GM18907 (cell line): Measurements from ENCODE around the gene PCDH17.

Experiments used
- ATAC-seq: cut with Tn5 transposase; IDR thresholded peaks from one replicate; pipeline ENCODE4 v1.9.1; 2021; ENCODE audit warnings: mild to moderate bottlenecking, moderate library complexity; ENCODE audit not compliant: unreplicated experiment

Gene PCDH17

DNA sequence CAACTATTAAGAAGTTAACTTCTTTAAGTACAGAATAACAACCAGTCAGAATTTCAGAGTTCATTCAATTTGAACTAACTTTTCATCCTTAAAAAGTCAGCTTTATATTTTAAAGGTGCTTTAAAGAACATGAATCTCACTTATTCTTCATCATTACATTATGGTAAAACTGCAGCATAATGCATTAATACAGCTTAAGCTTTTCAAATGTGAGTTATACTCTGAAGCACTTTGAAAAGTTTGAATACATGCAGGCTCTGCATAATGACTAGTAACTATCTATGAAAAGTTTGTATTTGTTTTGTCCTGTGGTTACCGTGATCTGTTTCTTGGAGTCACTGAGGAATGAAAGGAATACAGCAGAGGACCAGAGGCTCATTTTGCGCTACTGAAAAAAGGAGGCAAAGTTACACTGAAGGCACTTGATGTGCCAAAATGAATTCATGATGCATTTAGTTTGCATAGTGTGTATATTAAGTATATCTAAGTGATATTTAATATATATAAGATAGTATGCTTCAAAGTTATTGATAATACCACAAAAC, 4.1 kb downstream of the PCDH17 start:
- no peak for ATAC-seq

- ATAC-seq, result no peak
Observed at GRCh38 chr13:57636816-57637215, 5.3 kb downstream of the PCDH17 start.

DNA sequence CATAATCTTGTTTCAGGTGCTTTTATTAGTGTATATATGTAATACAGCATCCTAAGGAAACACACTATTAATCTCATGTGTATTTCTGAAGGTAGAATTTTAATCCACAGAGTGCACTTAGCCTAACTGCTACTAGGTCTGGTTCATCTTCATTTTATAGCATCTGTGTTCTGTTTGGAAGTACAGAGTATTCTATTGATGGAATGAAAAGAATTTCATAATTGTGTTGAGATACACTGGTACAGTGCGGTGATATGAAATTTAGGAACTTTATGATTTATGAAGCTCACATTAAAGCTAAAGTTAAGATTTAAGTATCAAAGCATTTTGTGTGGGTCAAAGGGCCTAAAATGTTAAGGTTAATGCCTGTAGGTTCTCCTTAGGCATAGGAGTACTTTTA, 6.0 kb downstream of the PCDH17 start:
- no peak for ATAC-seq

DNA sequence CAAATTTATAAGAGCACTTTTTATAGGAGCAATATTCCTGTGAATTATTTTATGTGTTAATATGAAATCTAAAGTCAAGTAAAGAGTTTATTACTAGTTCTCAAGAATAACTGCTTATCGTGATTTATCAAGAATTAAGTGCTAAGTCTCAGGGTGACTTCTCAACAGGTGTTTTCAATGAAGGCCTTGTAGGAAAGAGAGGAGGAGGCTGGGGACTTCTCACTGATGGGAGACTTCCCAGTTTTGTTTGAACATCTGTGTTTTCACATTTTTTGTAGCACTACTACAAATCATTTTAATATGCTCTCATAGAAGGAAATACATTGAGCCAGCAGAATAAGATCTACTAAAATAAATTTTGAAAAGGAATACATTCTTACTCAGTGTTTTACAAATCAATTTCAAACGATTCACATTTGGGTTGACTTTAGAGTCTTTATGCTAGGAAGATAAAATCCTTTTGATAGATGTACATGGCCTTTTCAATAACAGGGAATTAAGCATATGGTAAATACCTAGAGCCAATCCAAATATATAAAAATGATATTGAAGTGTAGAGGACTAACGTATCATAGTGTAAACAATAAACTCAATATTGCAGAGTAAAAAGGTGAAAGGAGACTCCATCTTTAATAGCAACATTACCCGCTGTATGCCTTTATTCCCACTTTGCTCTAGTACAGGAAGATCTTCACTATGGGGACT, 6.8 kb downstream of the PCDH17 start:
- no peak for ATAC-seq

DNA sequence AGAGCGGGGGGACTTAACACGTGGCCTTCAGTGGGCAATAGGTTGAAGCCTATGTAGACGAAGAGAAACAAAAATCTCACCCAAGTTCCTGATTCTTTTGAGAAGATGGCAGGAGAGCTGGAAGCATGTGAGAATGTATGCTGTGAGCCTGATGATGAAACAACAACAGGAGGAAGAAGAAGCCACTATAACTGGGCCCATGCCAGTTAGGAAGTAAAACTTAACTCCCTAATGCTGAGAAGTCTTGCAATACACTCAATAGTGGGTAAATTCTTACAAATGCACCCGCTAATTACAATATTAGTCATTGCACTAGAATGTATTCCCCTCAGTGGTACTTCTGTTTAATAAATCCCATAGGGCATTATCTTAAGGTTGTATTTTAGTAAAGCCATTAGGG, 9.1 kb downstream of the PCDH17 start:
- no peak for ATAC-seq

DNA sequence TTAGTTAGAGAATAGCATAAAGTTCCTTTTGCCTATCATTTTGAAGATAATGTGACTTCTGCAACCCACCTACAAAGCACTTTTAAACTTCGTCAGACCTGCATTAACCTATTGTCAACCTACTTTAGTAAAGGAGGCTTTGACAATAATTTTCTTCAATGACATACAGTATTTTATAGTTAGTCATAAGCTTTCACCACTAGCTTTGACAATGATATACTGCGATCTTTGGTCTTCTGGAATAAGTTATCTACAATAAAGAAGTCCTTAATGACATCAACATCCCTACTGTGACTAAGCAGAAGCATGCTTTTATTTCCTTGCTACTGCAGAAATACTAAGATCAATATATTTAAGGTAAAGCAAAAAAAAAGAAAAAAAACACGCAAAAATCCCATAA, 9.5 kb downstream of the PCDH17 start:
- ATAC-seq, result no peak

- no peak for ATAC-seq
Observed at GRCh38 chr13:57644106-57644505, 12.6 kb downstream of the PCDH17 start.

DNA sequence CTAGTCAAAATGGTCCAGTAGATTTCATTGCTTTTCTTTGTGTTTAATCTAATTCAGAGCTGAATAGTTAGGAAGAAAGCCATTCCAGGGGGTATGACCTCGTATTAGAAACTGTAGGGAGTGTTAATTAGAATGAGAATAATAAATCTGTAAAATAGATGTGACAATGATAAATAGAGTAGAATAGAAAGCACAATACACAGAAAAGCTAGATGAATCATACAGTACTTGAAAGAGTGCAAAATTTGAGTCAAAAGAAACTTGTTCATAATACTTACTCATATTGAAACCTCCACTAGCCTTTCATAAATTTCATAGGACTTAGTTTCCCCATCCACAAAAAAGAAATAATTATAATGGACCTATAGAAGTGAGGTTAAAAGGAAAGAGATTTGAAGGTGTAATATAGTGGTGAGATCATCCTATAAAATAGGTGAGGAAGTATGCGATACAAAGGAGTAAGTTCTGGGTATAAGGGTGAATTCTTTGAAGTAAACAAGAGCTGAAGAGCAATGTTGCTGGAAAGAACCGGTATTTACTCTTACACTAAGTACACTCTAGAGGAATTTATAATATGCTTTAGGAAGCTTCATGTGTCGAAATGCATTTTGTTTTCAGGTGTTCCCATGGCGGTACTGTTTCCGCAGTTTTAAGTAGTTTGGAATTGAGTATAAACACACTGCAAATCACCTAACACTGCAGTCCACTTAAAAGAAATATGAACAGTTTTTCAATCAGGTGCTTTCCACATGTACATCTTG, 21.9 kb downstream of the PCDH17 start:
- ATAC-seq, result no peak

DNA sequence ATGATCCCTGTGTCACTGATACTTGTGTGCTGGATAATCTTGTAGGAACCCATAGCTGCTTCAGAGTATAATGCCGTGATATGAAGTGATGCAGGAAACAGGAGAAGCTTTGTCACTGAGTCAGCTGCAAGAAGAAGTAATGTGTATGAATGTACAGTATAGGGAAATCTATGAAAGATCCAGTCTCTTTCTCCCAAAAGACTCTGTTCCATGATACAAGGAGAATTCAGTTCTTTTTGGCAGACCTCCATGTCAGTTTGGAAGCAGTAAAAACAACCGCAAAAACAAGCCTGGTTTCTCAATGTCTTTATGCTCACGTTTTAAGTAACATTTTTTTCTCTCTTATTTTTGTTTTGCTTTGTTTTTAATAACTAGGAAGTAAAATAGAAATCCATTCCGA, 33.9 kb downstream of the PCDH17 start:
- ATAC-seq, result no peak

- no peak for ATAC-seq
Observed at GRCh38 chr13:57666131-57666953, 34.8 kb downstream of the PCDH17 start.

- ATAC-seq, result no peak
Observed at GRCh38 chr13:57672168-57672567, 40.6 kb downstream of the PCDH17 start.

- ATAC-seq, result no peak
Observed at GRCh38 chr13:57673197-57673596, 41.7 kb downstream of the PCDH17 start.

GRCh38 chr13:57675526-57675925, 44.0 kb downstream of the PCDH17 start:
- no peak for ATAC-seq

- ATAC-seq, result no peak
Observed at GRCh38 chr13:57680609-57681008, 49.1 kb downstream of the PCDH17 start.

GRCh38 chr13:57682128-57682716, 50.7 kb downstream of the PCDH17 start:
- ATAC-seq, result no peak

DNA sequence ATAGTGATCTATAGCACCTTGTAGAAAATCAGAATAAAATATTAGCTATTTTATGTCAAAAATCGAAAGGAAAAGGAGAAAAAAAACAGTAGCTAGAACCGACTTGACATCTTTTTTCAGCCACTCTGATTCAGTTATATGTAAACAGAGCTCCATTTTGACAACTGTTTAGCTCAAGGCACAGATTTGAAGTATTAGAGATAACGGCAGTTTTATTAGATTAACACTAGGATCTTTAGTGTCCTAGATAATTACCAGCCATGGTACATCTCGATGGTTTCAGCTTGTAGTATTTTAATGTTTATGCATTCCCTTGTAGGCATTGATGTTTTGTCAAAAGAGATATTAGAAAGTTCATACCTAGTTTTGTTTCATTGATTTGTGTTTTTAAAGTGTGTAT, 67.3 kb downstream of the PCDH17 start:
- ATAC-seq, result no peak

DNA sequence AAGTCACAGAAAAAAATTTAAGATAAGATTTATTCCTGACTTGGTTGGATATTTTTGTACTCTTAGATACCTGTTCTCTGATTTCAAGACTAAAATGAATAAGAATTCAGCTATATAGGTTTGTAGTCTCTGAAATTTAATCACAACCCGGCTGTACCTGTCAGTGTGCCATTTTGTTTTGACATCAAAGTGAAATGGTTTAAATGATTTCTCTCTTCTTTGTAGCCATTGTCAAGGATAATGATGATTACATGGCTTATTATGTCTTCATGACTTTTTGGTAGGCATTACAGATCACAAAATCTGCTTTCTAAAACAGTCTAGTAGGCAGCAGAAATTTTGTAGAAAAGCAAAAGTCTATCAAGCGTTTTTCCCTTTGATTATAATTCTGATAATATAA, 72.5 kb downstream of the PCDH17 start:
- no peak for ATAC-seq

- no peak for ATAC-seq
Observed at GRCh38 chr13:57716295-57716694, 84.8 kb downstream of the PCDH17 start.

- ATAC-seq, result no peak
Observed at GRCh38 chr13:57724486-57725272, 93.1 kb downstream of the PCDH17 start.

GRCh38 chr13:57725480-57725879, 93.9 kb downstream of the PCDH17 start:
- ATAC-seq, result no peak
